Measurements from ENCODE around the gene VPS16.

DNA sequence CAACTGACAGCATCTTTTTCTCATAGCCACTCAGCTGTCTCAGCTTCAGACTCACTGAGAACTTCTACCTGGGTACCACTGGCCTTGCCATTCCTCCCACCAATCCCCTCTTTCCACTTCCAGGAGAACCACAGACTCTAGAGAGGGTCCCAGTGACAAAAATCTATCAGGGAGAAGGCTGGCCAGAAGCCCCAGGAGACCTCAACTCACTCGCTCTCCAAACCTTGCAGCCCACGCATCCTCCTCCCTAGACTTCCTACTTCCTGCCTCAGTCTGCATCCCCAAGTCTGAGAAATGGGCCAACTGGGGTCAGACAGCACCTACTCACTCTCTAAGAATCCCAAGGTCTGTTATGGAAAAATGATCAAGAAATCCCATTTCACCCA, 23.2 kb upstream of the VPS16 start:
- TF ChIP-seq RAD21 (conservative IDR thresholded peaks at IDR 0.05) (no peak), POLR2AphosphoS5 (IDR thresholded peaks at IDR 0.05) (no peak), TAF1 (IDR thresholded peaks at IDR 0.05; ENCODE audit: low read depth) (no peak)
- TF ChIP-seq, protein P1, sequence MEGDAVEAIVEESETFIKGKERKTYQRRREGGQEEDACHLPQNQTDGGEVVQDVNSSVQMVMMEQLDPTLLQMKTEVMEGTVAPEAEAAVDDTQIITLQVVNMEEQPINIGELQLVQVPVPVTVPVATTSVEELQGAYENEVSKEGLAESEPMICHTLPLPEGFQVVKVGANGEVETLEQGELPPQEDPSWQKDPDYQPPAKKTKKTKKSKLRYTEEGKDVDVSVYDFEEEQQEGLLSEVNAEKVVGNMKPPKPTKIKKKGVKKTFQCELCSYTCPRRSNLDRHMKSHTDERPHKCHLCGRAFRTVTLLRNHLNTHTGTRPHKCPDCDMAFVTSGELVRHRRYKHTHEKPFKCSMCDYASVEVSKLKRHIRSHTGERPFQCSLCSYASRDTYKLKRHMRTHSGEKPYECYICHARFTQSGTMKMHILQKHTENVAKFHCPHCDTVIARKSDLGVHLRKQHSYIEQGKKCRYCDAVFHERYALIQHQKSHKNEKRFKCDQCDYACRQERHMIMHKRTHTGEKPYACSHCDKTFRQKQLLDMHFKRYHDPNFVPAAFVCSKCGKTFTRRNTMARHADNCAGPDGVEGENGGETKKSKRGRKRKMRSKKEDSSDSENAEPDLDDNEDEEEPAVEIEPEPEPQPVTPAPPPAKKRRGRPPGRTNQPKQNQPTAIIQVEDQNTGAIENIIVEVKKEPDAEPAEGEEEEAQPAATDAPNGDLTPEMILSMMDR (IDR thresholded peaks at IDR 0.05; ENCODE audit: poor library complexity, severe bottlenecking), result no peak

Measured in neural cell (in vitro differentiated cells).